HL-60 (cell line): ENCODE data around the gene DLEC1.

Source experiments
- DNase-seq, 2 experiments: peaks; one replicate each; pipeline ENCODE4 v3.0.0-alpha.2; 2010 to 2020; ENCODE audit warnings: low read depth in 1 of 2, low spot score in 1 of 2
- H3K27ac ChIP-seq: fragments of 250-450 bp; sonication (Bioruptor Pico); replicated peaks from 2 replicates; pipeline ENCODE4 v1.5.1; 2020; ENCODE audit warnings: mild to moderate bottlenecking, moderate library complexity
- H3K27me3 ChIP-seq: fragments of 250-450 bp; sonication (Bioruptor Pico); 2 replicates; pipeline ENCODE4 v1.5.1; 2021; ENCODE audit warnings: mild to moderate bottlenecking, moderate library complexity; ENCODE audit not compliant: insufficient read depth, poor library complexity, severe bottlenecking
- H3K4me3 ChIP-seq: replicated peaks from 2 replicates; pipeline ENCODE4 v1.5.1; 2011; ENCODE audit warnings: mild to moderate bottlenecking, control low read depth, low read length; ENCODE audit not compliant: insufficient read depth
- GABPA ChIP-seq: IDR thresholded peaks from 2 replicates; pipeline ENCODE4 v1.6.1; 2012; ENCODE audit warnings: low read depth
- POLR2AphosphoS5 ChIP-seq: IDR thresholded peaks from 2 replicates; pipeline ENCODE4 v1.6.1; 2012; ENCODE audit warnings: low read depth
- SPI1 ChIP-seq: IDR thresholded peaks from 2 replicates; pipeline ENCODE4 v1.6.1; 2012; ENCODE audit warnings: low read depth, mild to moderate bottlenecking, borderline replicate concordance
- TF ChIP-seq, protein P1 (sequence below): IDR thresholded peaks from 2 replicates; pipeline ENCODE4 v1.6.1; 2012; ENCODE audit warnings: low read depth; ENCODE audit not compliant: insufficient replicate concordance
- TF ChIP-seq, protein P2 (sequence below): IDR thresholded peaks from one replicate; pipeline ENCODE4 v1.5.1; 2011; ENCODE audit warnings: low read length, control low read depth, inconsistent platforms; ENCODE audit not compliant: insufficient read depth

DLEC1 gene

DNA sequence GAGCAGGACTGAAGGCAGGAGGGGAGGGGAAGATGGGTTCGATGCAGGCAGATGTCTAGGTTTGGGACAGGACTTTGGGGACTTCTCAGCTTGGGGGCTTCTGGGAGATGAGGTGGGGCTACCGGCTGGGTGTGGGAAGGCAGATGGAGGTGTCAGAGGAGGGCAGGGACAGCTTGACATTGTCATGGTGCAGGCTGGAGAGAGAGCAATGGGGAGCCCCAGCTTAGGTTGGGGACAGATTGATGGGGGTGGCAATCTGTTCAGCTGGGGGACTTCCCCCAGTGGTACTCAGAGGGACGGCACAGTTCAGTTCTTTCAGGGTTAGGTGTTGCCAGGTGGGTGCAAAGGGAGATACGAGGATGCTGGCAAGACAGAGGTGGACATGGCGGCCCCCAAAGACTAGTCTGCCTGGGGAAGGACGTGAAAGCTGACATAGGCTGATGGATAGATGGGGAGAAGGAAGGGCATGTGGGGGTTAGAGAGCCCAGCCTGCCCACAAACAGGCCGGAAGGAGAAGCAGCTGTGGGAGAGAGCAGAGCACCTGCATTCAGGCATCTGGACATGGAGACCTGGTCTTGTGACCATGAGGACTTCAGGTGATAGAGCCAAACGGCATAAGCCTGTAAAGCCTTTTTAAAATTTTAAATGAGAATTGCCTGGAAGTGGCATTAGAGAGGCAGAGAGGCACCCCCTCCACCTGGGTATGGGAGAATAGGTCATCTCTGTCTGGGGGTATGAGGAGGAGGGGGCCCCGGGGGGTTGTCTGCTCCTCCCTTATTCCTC, 76.8 kb downstream of the DLEC1 start:
- TF ChIP-seq, protein P1, sequence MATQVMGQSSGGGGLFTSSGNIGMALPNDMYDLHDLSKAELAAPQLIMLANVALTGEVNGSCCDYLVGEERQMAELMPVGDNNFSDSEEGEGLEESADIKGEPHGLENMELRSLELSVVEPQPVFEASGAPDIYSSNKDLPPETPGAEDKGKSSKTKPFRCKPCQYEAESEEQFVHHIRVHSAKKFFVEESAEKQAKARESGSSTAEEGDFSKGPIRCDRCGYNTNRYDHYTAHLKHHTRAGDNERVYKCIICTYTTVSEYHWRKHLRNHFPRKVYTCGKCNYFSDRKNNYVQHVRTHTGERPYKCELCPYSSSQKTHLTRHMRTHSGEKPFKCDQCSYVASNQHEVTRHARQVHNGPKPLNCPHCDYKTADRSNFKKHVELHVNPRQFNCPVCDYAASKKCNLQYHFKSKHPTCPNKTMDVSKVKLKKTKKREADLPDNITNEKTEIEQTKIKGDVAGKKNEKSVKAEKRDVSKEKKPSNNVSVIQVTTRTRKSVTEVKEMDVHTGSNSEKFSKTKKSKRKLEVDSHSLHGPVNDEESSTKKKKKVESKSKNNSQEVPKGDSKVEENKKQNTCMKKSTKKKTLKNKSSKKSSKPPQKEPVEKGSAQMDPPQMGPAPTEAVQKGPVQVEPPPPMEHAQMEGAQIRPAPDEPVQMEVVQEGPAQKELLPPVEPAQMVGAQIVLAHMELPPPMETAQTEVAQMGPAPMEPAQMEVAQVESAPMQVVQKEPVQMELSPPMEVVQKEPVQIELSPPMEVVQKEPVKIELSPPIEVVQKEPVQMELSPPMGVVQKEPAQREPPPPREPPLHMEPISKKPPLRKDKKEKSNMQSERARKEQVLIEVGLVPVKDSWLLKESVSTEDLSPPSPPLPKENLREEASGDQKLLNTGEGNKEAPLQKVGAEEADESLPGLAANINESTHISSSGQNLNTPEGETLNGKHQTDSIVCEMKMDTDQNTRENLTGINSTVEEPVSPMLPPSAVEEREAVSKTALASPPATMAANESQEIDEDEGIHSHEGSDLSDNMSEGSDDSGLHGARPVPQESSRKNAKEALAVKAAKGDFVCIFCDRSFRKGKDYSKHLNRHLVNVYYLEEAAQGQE, result no peak
- TF ChIP-seq GABPA (no peak), SPI1 (no peak), POLR2AphosphoS5 (peak; percentile 9; the same call in 1 of the 2 replicates)
- TF ChIP-seq, protein P2, sequence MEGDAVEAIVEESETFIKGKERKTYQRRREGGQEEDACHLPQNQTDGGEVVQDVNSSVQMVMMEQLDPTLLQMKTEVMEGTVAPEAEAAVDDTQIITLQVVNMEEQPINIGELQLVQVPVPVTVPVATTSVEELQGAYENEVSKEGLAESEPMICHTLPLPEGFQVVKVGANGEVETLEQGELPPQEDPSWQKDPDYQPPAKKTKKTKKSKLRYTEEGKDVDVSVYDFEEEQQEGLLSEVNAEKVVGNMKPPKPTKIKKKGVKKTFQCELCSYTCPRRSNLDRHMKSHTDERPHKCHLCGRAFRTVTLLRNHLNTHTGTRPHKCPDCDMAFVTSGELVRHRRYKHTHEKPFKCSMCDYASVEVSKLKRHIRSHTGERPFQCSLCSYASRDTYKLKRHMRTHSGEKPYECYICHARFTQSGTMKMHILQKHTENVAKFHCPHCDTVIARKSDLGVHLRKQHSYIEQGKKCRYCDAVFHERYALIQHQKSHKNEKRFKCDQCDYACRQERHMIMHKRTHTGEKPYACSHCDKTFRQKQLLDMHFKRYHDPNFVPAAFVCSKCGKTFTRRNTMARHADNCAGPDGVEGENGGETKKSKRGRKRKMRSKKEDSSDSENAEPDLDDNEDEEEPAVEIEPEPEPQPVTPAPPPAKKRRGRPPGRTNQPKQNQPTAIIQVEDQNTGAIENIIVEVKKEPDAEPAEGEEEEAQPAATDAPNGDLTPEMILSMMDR, result no peak
- no peak for DNase-seq
- H3K27ac ChIP-seq, result no peak overlapping the region
- no peaks in the 10 kb centered on the region for H3K27me3 ChIP-seq
- no peak overlapping the region for H3K4me3 ChIP-seq

DNA sequence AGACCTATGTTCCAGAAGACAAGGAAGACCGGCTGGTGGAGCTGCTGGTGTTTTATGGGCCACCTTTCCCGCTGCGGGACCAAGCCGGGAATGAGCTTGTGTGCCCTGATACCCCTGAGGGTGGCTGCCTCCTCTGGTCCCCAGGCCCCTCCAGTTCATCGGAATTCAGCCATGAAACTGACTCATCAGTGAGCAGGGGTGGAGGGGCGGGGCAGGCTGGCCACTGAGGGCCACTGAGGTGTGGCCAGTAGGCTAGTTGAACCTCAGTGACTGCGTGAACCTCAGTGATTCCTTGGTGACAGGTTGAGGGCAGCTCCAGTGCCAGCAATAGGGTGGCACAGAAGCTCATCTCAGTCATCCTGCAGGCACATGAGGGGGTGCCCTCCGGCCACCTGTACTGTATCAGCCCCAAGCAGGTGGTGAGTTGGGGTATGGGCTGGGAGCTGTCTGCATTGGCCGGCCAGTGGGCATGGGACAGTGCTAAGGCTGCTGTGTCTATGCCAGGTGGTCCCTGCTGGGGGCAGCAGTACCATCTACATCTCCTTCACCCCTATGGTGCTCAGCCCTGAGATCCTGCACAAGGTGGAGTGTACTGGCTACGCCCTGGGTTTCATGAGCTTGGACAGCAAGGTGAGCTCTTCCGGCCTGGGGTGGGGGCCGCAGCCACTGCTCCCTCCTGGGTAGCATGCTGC, 77.6 kb downstream of the DLEC1 start:
- no peak overlapping the region for H3K4me3 ChIP-seq
- TF ChIP-seq, protein P1, result no peak
- TF ChIP-seq GABPA (no peak), SPI1 (no peak), POLR2AphosphoS5 (no peak)
- TF ChIP-seq, protein P2, result no peak
- no peak for DNase-seq
- no peak overlapping the region for H3K27ac ChIP-seq
- H3K27me3 ChIP-seq, result no peaks in the 10 kb centered on the region

- H3K27ac ChIP-seq, result no peak overlapping the region
- H3K27me3 ChIP-seq, result no peaks in the 10 kb centered on the region
- TF ChIP-seq, protein P2, result no peak
- TF ChIP-seq POLR2AphosphoS5, result no peak
- no peak for TF ChIP-seq GABPA
- TF ChIP-seq, protein P1, result no peak
- no peak for TF ChIP-seq SPI1
- no peak overlapping the region for H3K4me3 ChIP-seq
- DNase-seq, result no peak
These were observed 78.2 kb downstream of the DLEC1 start for GRCh38 chr3:38117163-38117716.
